ENCODE measurements around the gene IL13RA1. TPM values are rescaled to one million over a fixed set of nuclear protein-coding genes. Genes with fewer than 3 reads are reported as not detected.
"Not testable (repeated sequence)": the region's sequence is repeated elsewhere in the genome, so short reads cannot be mapped to it uniquely, and the experiment has no call there.

Gene IL13RA1
- polyA plus RNA-seq, 10 donors = 25.8 to 37.6 (median 31.2) TPM

DNA sequence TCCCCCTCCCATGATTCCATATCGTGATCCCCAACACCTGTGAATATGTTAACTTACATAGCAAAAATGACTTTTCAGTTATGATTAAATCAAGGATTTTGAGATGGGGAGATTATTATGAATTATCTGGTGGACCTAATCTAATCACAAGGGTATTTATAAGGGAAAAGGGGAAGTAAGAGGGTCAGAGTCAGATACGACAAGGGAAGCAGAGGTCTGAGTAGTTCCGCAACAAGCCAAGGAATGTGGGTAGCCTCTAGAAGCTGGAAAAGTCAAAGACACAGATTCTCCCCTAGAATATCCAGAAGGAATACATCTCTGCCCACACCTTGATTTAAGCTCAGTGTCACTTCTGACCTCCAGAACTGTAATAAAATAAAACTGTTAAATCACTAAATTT, 1.0 kb upstream of the IL13RA1 start:
- DNase-seq = no peak

DNA sequence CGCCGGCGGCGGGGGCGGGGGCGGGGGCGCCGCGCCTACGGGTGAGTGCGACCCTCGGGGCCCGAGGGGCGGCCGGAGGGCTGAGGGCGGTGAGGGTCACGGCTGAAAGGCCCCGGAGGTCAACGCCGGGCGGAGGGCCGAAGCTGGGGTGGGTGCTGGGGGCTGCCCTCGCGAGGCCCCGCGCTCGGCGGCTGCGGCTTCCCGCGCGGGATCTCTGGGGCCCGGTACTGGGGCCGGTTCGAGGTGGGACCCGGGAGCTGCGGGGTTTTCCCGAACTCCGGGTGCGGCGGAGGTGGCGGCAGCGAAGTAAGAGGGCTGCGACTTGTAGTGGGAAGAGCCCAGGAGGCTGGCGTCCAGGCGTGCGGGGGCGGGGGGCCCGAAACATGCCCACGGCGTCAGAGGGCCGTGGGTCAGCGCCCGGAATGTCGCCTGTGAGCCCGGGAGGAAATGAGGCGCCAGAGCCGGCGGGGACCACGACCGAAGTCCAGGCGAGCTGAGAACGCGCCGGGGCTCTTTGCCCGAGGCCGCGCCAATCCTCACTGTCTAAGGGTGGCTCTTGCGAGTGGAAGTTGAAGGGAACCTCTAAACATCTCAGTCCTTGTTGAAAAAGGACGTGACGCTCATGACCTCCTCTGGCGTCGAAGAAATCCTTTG, 407 bp downstream of the IL13RA1 start:
- DNase-seq = peak in 2 of 3 donors; percentile 39 to 72

DNA sequence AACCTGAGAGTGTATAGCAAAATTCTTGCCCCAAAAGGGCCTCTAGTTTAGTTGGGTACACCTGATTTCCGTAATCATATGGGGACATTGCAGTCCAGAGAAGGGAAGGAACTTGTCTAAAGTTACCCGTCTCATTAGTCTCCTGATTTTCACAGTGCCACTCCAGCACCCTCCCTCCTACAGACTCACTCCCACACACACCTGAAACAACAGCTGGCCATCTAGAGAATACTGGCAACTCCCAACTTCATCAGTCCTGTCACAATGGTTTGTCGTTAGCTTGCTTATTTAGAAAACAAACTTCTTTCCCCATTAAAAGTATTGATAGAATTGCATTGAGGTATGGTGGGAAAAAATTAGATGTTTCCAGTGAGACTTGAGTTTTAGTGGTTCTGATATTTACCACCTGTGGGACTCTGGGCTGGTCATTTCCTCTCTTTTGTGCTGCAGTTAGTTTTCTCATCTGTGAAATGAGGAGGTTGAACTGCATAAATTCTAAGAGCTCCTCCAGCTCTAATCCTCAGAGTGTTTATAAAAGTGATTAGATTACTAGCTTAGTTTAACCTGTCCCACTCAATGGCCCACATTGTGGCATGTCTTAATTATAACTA, 1.7 kb downstream of the IL13RA1 start:
- no peak for DNase-seq

DNA sequence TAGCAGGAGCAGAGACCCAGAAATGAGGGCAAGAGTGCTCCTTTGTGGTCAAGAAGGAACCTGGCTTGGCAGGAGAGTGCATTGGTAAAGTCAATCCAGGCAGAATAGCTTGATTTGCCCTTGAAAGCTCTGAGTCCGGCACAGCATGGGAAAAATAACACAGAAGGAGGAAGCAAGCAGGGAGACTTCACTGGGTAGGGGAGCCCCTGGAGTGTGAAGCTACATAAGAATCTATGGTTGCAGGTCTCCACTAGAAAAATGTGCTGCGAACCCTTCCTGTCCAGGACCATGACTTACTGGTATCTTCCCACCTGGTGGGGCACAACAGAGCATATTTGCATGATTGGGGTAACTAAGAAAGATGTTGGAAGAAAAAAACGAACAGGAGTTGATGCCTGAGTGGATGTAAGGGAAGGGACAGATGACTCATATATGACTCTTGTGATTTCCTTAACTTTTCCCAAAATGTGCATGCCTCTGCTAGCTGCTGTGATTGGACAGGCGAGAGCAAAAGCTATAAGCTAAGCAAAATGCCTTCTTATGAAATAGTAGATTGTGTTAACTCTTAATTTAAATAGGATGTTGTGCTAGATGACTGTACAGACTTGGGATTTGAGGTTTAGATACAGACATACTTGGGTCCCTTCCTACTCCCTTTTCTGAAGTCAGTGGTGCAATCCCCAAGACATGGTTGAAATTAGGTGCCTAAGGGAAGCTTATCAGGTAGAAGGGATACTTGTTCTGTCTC, 3.3 kb downstream of the IL13RA1 start:
- peak in 1 of 3 donors; percentile 71 for DNase-seq

DNA sequence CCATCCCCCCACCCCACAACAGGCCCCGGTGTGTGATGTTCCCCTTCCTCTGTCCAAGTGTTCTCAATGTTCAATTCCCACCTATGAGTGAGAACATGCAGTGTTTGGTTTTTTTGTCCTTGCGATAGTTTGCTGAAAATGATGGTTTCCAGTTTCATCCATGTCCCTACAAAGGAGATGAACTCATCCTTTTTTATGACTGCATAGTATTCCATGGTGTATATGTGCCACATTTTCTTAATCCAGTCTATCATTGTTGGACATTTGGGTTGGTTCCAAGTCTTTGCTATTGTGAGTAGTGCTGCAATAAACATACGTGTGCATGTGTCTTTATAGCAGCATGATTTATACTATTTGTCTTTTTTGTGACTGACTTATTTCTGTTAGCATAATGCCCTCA, 5.1 kb downstream of the IL13RA1 start:
- not testable (repeated sequence) for DNase-seq

DNA sequence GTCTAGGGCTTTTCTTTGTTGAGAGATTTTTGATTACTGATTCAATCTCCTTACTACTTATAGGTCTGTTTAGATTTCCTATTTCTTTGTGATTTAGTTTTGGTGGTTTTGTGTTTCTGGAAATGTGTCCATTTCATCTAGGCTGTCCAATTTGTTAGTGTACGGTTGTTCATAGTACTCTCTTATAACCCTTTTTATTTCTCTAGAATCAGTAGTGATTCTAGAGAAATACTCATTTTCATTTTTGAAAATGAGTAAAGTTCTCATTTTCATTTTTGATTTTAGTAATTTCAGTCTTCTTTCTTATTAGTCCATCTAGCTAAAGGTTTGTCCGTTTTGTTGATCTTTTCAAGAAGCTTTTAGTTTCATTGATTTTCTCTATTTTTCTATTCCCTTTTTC, 7.5 kb downstream of the IL13RA1 start:
- no peak for DNase-seq

DNA sequence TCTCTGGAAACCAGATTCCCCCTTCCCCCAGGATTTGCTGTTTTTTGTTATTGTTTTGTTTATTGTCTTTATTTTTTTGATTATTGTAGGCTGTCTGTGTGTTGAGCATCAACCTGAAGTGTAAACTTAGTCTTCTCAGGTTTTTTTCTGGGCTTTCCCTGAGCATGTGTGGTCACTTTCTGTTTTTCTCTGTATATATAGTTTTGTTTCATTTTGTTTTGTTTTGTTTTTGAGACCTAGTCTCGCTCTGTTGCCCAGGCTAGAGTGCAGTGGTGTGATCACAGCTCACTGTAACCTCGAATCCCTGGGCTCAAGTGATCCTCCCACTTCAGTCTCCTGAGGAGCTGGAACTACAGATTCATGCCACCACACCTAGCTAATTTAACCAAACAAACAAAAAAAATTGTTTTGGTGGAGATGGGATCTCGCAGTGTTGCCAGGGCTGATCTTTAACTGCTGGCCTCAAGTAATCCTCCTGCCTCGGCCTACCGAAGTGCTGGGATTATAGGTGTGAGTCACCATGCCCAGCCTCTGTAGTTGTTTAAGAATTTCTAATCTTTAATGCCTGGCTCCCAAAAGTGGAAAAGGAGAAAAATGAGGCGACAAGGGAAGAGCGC, 9.1 kb downstream of the IL13RA1 start:
- no peak for DNase-seq

DNA sequence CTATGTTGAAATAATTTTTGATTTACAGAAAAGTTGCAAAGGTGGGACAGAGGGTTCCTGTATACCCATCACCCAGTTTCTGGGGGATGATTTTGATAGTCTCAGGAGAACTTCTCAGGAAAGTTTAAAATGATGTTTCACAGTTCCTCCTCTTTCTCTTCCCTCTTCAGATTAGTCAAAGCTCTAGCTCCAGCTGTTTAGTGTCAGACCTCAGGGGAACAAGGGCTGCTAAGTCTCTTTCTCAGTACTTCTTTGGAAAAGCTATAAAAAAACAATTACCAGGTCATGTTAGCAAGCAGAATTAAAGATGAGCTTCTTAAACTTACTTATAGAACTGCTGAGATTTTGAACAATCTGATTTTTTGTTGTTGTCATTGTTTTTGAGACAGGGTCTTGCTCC, 12.2 kb downstream of the IL13RA1 start:
- DNase-seq = no peak

DNA sequence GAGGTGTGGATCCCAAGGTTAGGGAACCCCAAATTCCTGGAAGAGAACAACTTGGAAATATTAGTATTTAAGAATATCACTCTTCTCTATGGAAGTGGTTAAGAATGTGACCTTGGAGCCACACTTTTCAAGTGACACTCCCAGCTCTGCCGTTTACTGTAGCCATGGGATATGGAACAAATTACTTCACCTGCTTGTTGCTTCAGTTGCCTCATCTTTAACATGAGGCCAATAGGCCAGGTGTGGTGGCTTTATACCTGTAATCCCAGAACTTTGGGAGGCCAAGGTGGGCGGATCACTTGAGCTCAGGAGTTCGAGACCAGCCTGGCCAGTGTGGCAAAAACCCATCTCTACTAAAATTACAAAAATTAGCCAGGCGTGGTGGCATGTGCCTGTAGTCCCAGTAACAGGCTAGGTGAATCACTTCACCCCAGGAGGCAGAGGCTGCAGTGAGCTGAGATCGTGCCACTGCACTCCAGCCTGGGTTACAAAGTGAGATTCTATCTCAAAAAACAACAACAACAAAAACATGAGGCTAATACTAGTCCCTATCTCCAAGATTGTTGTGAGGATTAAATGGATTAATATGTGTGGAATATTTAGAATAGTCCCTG, 13.0 kb downstream of the IL13RA1 start:
- DNase-seq = no peak

DNA sequence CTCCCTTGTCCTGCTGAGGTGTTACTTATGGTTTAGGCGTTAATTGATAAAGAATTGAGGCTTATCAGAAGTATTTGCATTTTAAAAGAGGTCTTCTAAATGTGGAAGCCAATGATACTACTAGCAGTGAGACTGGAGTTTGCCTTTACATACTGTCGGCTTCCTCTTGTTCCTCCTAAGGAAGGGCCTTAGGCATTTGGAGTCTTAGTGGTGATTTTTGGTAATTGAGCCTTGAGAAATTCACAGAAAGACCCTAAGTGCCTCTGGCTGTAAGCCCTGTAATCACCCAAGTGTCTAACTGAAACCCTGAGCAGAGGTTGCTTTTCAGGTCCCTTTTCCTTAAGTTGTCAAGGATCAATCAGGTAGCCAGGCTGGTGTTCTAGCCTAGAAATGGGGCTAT, 14.8 kb downstream of the IL13RA1 start:
- DNase-seq = no peak

DNA sequence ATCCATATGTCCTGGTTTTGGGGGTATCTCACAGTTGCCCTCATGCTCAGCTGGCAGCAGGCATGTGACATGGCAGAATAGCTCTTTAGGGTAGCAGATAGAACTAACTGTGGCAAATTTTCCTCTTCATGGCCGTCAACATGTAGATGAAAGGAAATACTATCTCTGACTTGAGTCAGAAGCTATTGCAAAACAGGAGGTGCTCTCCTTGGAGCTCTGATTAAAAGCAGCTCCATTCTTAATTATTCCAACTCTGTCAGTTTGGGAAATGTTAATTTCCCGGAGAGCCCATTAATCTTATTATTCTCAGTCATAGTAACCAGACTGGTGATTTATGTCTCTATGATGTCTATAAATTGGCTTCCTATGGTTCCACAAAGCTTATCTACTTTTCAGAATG, 18.2 kb downstream of the IL13RA1 start:
- DNase-seq = no peak

DNA sequence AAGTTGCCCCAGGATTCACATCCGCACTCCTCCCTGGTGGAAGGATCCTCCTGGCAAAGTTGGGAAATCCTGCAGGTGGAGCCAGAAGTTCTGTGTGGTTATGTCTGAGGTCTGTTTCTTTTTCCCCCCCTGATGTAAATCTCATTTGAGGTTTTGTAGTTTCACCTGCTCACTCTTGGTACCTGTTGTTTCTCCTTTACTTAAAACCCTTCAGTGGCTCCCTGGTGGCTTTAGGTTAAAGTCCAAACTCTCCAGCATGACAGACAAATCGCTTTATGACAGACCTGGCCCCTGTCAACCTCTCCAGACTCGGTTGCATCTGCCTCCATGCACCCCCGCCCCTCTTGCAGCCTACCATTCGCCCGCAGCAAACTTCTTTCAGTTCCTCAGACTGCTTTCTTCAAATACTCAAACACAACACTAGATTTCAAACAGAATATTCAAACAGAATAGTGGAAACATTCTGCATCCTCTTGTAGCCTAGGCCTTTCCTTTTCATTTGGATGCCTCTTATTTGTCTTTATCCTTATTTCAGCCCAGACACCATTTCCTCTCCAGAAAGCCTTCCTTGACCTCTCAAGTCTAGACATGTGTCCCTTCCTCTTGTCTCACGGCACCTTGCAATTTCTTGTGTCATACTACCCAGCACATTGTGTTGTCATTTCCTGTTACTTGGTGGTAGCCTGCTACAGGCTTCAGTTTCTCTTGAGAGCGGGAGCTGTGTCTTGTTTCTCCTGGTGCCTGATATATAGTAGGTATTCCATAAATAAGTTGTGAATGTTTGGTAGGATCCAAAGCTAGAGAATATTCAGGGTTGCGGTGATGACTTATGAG, 24.8 kb downstream of the IL13RA1 start:
- no peak for DNase-seq

DNA sequence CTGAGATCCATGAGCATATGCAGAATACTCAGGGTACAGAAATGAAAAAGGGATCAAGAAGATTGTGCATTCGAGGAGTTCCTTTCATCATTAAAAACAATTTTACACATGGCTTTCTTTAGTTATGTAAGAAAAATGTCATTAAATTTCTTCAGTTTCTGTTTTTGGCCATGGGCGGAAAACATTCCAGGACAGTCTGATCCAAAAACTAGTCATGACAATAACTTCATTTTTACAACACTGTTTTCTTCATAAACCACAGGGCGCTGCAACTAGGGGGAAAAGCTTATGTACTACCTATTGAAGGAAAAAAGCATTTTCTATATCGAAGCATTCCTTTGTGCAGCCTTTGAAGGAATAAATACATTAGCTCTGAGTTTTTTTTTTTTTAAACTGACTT, 28.2 kb downstream of the IL13RA1 start:
- peak in 1 of 3 donors; percentile 37 for DNase-seq

DNA sequence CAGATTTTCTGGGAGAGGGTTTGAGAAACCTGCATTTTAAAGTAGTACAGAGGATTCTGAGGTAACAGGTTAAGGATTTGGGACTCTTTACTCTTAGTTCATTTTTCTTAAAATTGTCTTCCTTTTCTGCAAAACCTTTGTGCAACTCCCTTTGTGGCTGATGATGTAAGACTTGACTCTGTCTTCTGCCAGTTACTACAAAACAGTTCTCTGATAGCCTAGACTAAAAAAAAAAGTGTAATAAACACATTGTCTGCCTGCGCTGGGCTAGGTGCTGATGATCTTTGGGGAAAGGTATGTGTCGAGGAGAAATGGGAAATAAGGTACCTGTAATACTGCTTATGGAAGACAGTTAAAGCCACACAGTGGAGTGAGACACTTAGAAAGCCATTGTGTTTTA, 28.7 kb downstream of the IL13RA1 start:
- peak in 1 of 3 donors; percentile 41 for DNase-seq

DNA sequence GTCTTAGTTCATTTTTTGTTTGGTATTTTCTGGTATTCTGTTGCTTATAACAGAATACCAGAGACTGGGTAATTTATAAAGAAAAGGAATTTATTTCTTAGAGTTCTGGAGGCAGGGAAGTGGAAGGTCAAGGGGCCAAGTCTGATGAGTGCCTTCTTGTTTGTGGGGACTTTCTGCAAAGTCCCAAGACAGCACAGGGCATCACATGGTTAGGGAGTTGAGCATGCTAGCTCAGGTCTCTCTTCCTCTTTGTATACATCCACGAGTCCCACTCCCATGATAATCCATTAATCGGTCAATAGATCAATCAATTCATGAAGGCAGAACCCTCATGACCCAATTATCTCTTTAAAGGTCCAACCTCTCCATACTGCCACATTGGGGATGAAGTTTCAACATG, 31.1 kb downstream of the IL13RA1 start:
- no peak for DNase-seq

DNA sequence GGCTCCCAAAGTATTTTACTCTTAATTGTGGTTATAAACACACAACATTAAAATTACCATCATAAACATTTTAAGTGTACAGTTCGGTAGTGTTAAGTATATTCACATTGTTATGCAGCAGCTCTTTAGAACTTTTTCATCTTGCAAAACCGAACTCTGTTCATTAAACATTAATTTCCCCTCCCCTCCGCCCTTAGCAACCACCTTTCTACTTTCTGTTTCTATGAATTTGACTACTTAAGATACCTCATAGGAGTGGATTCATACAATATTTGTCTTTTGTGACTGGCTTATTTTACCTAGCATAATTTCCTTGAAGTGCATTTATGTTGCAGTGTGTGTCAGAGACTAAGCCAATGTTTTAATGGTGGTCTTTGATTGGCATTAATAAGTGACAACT, 32.6 kb downstream of the IL13RA1 start:
- no peak for DNase-seq

DNA sequence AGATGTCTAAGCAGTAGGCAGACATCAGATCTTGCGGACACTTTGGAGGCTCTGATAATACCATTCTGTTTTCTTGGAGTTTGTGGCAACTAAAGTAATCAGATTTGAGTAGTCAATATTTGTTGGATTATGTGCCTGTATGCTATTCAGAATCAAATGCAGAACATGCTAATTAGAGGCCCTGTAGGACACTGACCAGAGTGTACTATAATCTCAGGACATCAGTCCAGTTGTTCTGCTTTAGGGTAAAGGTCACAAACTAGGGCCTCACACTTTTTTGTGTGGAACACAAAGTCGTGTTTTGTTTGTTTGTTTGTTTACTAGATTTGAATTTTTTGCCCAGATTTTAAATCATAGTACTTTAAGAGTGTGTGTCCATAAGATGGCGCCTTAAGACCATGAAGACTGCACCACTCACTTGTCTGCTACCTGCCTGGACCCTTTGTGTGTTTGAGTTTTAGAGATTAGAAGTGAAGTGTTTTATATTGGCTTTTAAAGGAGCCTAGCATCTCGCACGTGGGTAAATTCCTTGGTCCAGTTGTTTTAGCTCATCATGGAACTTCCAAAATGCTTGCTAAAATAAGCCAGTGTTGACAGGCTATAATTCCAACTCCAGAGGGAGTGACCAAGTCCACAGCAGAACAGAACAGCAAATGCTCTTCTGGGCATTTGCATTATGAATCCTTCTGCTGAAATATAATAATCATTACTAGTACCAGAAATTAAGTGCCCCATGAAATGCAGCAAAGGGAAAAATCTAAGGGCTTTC, 34.7 kb downstream of the IL13RA1 start:
- DNase-seq = peak in 2 of 3 donors; percentile 43 to 61

DNA sequence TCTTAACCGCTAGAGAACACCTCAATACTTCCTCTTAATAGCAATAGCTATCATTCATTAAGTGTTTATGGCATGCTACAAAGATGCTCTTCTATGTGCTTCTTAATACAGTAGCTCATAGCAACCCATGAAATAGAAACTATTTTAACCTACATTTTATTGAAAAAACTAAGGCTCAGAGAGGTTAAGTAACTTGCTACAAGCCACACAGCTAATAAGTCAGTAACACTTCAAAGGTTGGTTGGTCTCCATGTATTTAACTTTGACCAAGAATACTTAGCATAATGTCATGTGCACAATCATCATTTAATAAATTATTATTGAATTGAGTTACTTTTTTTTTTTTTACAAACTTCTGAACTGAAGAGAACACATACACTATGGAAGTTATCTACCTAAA, 36.1 kb downstream of the IL13RA1 start:
- DNase-seq = no peak

DNA sequence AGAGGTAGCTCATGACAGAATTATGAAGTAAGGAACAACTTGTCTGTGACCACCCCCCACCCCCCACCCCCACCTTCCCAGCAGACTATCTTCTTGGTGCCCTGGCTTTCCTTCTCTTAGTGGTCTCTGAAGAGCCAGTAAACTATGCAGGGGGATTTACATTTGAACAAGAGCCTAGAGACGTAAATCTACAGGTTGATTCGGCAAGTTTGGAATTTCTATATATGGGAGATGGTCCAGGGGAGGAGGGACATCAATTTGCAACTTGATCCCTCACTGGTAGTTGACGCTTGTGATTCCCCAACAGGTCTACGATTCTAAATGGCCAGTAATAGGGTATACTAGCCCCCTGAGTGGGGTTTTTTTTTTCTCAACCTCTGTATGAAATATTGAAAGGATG, 36.7 kb downstream of the IL13RA1 start:
- DNase-seq = no peak

DNA sequence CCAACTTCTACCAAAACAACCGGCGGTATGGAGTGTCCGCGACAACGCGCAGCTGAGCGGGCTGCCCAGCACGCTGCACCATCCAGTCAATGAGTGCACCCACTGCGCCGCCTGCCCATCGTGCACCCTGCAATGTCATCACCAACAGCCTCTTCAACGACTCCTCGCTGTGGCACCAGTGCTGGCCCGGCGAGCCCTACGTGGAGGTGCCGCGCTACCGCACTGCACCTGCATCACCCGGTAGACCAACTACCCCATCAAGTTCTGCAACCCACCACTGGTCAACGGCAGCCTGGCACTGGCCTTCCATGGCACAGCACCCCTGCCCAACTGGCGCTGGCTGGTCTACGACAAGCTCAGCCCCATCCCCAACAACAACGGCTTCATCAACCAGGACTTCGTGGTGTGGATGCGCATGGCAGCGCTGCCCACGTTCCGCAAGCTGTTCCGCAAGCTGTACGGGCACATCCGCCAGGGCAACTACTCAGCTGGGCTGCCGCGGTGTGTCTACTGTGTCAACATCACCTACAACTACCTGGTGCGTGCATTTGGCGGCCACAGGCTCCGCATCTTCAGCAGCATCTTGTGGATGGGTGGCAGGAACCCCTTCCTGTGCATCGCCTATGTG, 42.8 kb downstream of the IL13RA1 start:
- DNase-seq = no peak
